Esophagus muscularis mucosa (tissue), 4 donors: ENCODE data around the gene ZNF518A. TPM values are rescaled to one million over a fixed set of nuclear protein-coding genes. Genes with fewer than 3 reads are reported as not detected.

Experiments
- DNase-seq: peaks from one replicate; pipeline ENCODE4 v3.0.0-alpha.2; 2017; ENCODE audit errors: extremely low spot score
- H3K27ac ChIP-seq, 4 donors: fragments of 200-600 bp; sonication (generic); replicated peaks in 1 of 4; 1 replicate in 3 of 4; 2 replicates in 1 of 4; pipeline ENCODE4 v1.5.1; 2016 to 2019; ENCODE audit warnings: mild to moderate bottlenecking in 1 of 4
- H3K27me3 ChIP-seq, 4 donors: fragments of 200-600 bp; sonication (generic); one replicate each; pipeline versions ENCODE4 v1.5.1 to v1.6.0; 2016 to 2019
- H3K36me3 ChIP-seq, 4 donors: fragments of 200-600 bp; sonication (generic); one replicate each; pipeline ENCODE4 v1.5.1; 2016 to 2019
- H3K4me1 ChIP-seq, 4 donors: fragments of 200-600 bp; sonication (generic); one replicate each; pipeline ENCODE4 v1.5.1; 2016 to 2019
- H3K4me3 ChIP-seq, 4 donors: fragments of 200-600 bp; sonication (generic); 1 replicate in 2 of 4; 2 replicates in 2 of 4; pipeline ENCODE4 v1.5.1; 2016 to 2019; ENCODE audit warnings: mild to moderate bottlenecking in 4 of 4, moderate library complexity in 1 of 4
- H3K9me3 ChIP-seq, 4 donors: fragments of 200-600 bp; sonication (generic); 1 replicate in 3 of 4; 2 replicates in 1 of 4; pipeline ENCODE4 v1.5.1; 2016 to 2019
- EP300 ChIP-seq: sonication (generic); formaldehyde crosslinking; IDR thresholded peaks from one replicate; pipeline ENCODE4 v1.6.1; 2017; ENCODE audit warnings: antibody characterized with exemption
- POLR2A ChIP-seq: fragments of 450-650 bp; IDR thresholded peaks from one replicate; pipeline ENCODE4 v1.6.1; 2017; ENCODE audit warnings: antibody characterized with exemption, moderate library complexity, mild to moderate bottlenecking, low read depth
- POLR2AphosphoS5 ChIP-seq, 2 donors: sonication (generic); formaldehyde crosslinking; IDR thresholded peaks; one replicate each; pipeline ENCODE4 v1.6.1; 2017; ENCODE audit warnings: antibody characterized with exemption in 2 of 2
- WGBS: methylation state at CpG from one replicate; pipeline ENCODE4 v1.1.5; 2018; 5-methylcytosine and 5-hydroxymethylcytosine counted together
- intact Hi-C: fragments of 100-400 bp; cut with DNase I; formaldehyde crosslinking; loops from one replicate; pipeline ENCODE4 v1.15.1; 2023
- total RNA-seq, 4 donors: library from RNA; depleted of rRNA; stranded (reverse); fragments of >200 nt; gene quantifications; one replicate each; pipeline versions ENCODE4 v1.1.0 to v1.2.1, GENCODE V29; 2016
- TF ChIP-seq, protein P1 (sequence below), 3 experiments: fragments of 200-600 bp in 2 of 3; fragments of 450-650 bp in 1 of 3; sonication (generic) in 2 of 3; IDR thresholded peaks; one replicate each; pipeline ENCODE4 v1.5.1; 2017 to 2019; ENCODE audit warnings: antibody characterized with exemption in 3 of 3, mild to moderate bottlenecking in 2 of 3, moderate library complexity in 1 of 3

Gene ZNF518A
- total RNA-seq, 4 donors from 2014 or later, result 11.6 to 20.8 (median 12.2) TPM

- TF ChIP-seq EP300, result no peak
- no peak for TF ChIP-seq POLR2A
- TF ChIP-seq, protein P1, sequence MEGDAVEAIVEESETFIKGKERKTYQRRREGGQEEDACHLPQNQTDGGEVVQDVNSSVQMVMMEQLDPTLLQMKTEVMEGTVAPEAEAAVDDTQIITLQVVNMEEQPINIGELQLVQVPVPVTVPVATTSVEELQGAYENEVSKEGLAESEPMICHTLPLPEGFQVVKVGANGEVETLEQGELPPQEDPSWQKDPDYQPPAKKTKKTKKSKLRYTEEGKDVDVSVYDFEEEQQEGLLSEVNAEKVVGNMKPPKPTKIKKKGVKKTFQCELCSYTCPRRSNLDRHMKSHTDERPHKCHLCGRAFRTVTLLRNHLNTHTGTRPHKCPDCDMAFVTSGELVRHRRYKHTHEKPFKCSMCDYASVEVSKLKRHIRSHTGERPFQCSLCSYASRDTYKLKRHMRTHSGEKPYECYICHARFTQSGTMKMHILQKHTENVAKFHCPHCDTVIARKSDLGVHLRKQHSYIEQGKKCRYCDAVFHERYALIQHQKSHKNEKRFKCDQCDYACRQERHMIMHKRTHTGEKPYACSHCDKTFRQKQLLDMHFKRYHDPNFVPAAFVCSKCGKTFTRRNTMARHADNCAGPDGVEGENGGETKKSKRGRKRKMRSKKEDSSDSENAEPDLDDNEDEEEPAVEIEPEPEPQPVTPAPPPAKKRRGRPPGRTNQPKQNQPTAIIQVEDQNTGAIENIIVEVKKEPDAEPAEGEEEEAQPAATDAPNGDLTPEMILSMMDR (IDR thresholded peaks at IDR 0.05), result no peak
- no peak for TF ChIP-seq POLR2AphosphoS5 (IDR thresholded peaks at IDR 0.05)
- Histone ChIP-seq H3K4me3 (no peak overlapping the region), H3K36me3 (no peaks in the 10 kb centered on the region), H3K27me3 (peaks cover 0 to 87% (median 39%) of the 10 kb centered on the region in 4 donors), H3K9me3 (no peaks in the 10 kb centered on the region), H3K4me1 (no peaks in the 10 kb centered on the region), H3K27ac (no peak overlapping the region)
- intact Hi-C loops, result no loop called here
- no peak for DNase-seq
Observed at GRCh38 chr10:96122824-96123223, 7.3 kb upstream of the ZNF518A start.

- H3K27me3 ChIP-seq, result peaks cover 0 to 88% (median 42%) of the 10 kb centered on the region in 4 donors
- no peak for DNase-seq
Observed at GRCh38 chr10:96124230-96125141, 5.6 kb upstream of the ZNF518A start.

DNA sequence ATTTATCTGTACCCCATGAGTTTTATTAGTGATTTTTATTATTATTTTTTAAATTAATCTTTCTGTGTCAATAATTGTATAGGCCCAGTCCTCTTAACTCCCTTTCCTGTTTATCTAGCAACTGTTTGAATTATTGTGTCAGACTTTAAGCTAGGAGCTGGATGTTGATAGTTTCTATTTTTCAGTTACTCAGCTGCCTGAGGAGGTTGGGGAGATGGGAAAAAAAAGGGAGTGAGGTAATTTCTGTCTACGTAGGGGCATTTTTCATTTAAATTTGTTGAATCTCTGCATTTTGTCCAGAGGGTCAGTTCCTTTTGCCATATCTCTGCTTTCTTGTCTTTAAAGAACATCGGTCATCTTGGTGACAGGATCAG, 5.0 kb upstream of the ZNF518A start:
- intact Hi-C loops, result no loop called here
- Histone ChIP-seq H3K4me3 (no peak overlapping the region), H3K4me1 (peaks cover 0 to 5% (median 0%) of the 10 kb centered on the region in 4 donors), H3K36me3 (no peaks in the 10 kb centered on the region), H3K27ac (no peak overlapping the region), H3K27me3 (peaks cover 0 to 81% (median 36%) of the 10 kb centered on the region in 4 donors), H3K9me3 (no peaks in the 10 kb centered on the region)
- TF ChIP-seq, protein P1 (IDR thresholded peaks at IDR 0.05), result no peak
- no peak for TF ChIP-seq POLR2AphosphoS5 (IDR thresholded peaks at IDR 0.05)
- TF ChIP-seq EP300, result no peak
- TF ChIP-seq POLR2A, result no peak
- 75% methylated on average over 2 of the region's 2 CpGs for WGBS
- no peak for DNase-seq

More at GRCh38 chr10:96124230-96125141, 5.6 kb upstream of the ZNF518A start:
- WGBS, result 36% methylated on average over 4 of the region's 4 CpGs
- no peak overlapping the region for H3K4me3 ChIP-seq
- TF ChIP-seq POLR2AphosphoS5 (IDR thresholded peaks at IDR 0.05) (no peak), EP300 (no peak), POLR2A (no peak)
- TF ChIP-seq, protein P1 (IDR thresholded peaks at IDR 0.05), result no peak
- H3K36me3 ChIP-seq, result no peaks in the 10 kb centered on the region
- H3K27ac ChIP-seq, result no peak overlapping the region
- intact Hi-C loops, result no loop called here
- H3K9me3 ChIP-seq, result no peaks in the 10 kb centered on the region
- H3K4me1 ChIP-seq, result peaks cover 0 to 4% (median 0%) of the 10 kb centered on the region in 4 donors

GRCh38 chr10:96130326-96130995, 364 bp downstream of the ZNF518A start:
- intact Hi-C loops, result loop anchor here (1.0 kb wide), 1 partner anchor 40 kb away; no protein-coding TSS in a partner anchor
- 2% methylated on average over 18 of the region's 42 CpGs for WGBS
- TF ChIP-seq POLR2A (no peak), EP300 (no peak)
- TF ChIP-seq, protein P1 (IDR thresholded peaks at IDR 0.05), result peak in 1 of 3 experiments; percentile 18

More at GRCh38 chr10:96130326-96130995, 364 bp downstream of the ZNF518A start:
- Histone ChIP-seq H3K4me3 (peak overlapping the region; percentile 70 to 77 (median 73)), H3K9me3 (no peaks in the 10 kb centered on the region), H3K27me3 (peaks cover 0 to 31% (median 11%) of the 10 kb centered on the region in 4 donors), H3K4me1 (peaks cover 3 to 16% (median 13%) of the 10 kb centered on the region in 4 donors), H3K27ac (peak overlapping the region; percentile 88 to 95 (median 92)), H3K36me3 (peaks cover 11 to 25% (median 18%) of the 10 kb centered on the region in 4 donors)
- peak; percentile 92 for DNase-seq
